Natural killer cell (primary cell): Measurements from ENCODE around the gene HECTD2. TPM values are rescaled to one million over a fixed set of nuclear protein-coding genes. Genes with fewer than 3 reads are reported as not detected.
"Not testable (repeated sequence)": the region's sequence is repeated elsewhere in the genome, so short reads cannot be mapped to it uniquely, and the experiment has no call there.

Experiments used
- ATAC-seq, 3 donors: fragments of 150-1000 bp in 2 of 3; fragments of 200-7000 bp in 1 of 3; cut with Tn5 transposase; 1 replicate in 1 of 3; 2 replicates in 2 of 3; pipeline ENCODE4 v1.10.0; 2021; ENCODE audit warnings: mild to moderate bottlenecking in 2 of 3, moderate library complexity in 2 of 3
- DNase-seq, 2 donors: peaks; one replicate each; pipeline versions ENCODE4 v3.0.0 to v3.0.0-alpha.2; 2013 to 2021; ENCODE audit warnings: mixed read lengths in 1 of 2
- H3K27ac ChIP-seq: one replicate; pipeline ENCODE4 v1.5.1; 2013; ENCODE audit warnings: mild to moderate bottlenecking, low read length
- H3K27me3 ChIP-seq: one replicate; pipeline ENCODE4 v1.6.1; 2013; ENCODE audit warnings: low read length; ENCODE audit not compliant: control insufficient read depth, insufficient read depth
- H3K36me3 ChIP-seq: one replicate; pipeline ENCODE4 v1.6.1; 2013; ENCODE audit warnings: low read length; ENCODE audit not compliant: control insufficient read depth, insufficient read depth
- H3K4me1 ChIP-seq: one replicate; pipeline ENCODE4 v1.6.1; 2013; ENCODE audit warnings: low read length; ENCODE audit not compliant: control insufficient read depth, insufficient read depth
- H3K4me3 ChIP-seq: one replicate; pipeline ENCODE4 v1.5.1; 2013; ENCODE audit warnings: low read length
- H3K9me3 ChIP-seq: one replicate; pipeline ENCODE4 v1.6.1; 2013; ENCODE audit warnings: low read length; ENCODE audit not compliant: control insufficient read depth, insufficient read depth
- H3K27ac Mint-ChIP-seq, 2 donors: one replicate each; pipeline ENCODE4 v1.8.0; 2022; ENCODE audit warnings: mild to moderate bottlenecking in 2 of 2, mixed read lengths in 2 of 2, moderate library complexity in 1 of 2
- H3K27me3 Mint-ChIP-seq, 2 donors: one replicate each; pipeline ENCODE4 v1.8.0; 2022; ENCODE audit warnings: low read depth in 2 of 2, mixed read lengths in 2 of 2
- H3K36me3 Mint-ChIP-seq: one replicate; pipeline ENCODE4 v1.8.0; 2022; ENCODE audit warnings: mixed read lengths
- H3K4me1 Mint-ChIP-seq, 2 donors: one replicate each; pipeline ENCODE4 v1.8.0; 2022; ENCODE audit warnings: mixed read lengths in 2 of 2
- H3K4me3 Mint-ChIP-seq: one replicate; pipeline ENCODE4 v1.8.0; 2022; ENCODE audit warnings: mild to moderate bottlenecking, moderate library complexity, mixed read lengths
- H3K9me3 Mint-ChIP-seq, 2 donors: one replicate each; pipeline ENCODE4 v1.8.0; 2022; ENCODE audit warnings: mixed read lengths in 2 of 2
- WGBS: methylation state at CpG from one replicate; pipeline ENCODE4 v1.1.7; 2013; ENCODE audit warnings: missing lambda C conversion rate; ENCODE audit not compliant: insufficient coverage; 5-methylcytosine and 5-hydroxymethylcytosine counted together
- intact Hi-C: fragments of 100-400 bp; cut with micrococcal nuclease; formaldehyde crosslinking; loops from one replicate; pipeline ENCODE4 v1.14.2; 2022
- total RNA-seq, 4 donors: library from RNA; stranded (reverse); fragments of 120-200 nt in 1 of 4; gene quantifications; one replicate each; pipeline versions ENCODE4 v1.2.3 to v1.2.4, GENCODE V29; 2013 to 2022
- TF ChIP-seq, protein P1 (sequence below): fragments of 200-600 bp; IDR thresholded peaks from one replicate; pipeline ENCODE4 v1.8.0; 2022; ENCODE audit warnings: antibody characterized with exemption

The HECTD2 gene
- total RNA-seq, 3 donors from 2014 or later (not counting 1 experiment from before 2014, with no cell fraction given) = 0.61 to 3.6 (median 1.1) TPM

DNA sequence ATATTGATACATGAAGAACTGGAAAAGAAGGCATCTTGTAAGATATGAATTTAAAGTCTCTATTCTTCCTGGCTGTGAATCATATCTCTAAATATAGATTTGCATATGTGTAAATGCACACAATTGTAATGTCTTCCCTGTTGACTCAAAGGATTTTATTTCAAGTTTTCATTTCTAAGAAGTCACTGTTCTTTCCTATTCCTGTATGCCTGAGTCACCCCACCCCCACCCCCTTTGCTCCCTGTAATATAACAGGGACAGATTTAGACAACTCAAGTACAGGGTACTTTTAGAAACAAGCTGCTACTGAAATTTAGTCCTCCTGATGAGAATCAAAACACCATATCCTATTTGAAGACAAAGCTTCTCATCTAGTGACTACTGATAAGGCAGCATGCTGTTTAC lies 43.0 kb upstream of the HECTD2 start:
- intact Hi-C loops = no loop called here
- Mint-ChIP-seq H3K4me3 (no peak overlapping the region), H3K27me3 (peaks cover 21 to 24% of the 10 kb centered on the region in 2 donors), H3K9me3 (peaks cover 0 to 3% of the 10 kb centered on the region in 2 donors), H3K36me3 (no peaks in the 10 kb centered on the region), H3K27ac (no peak overlapping the region), H3K4me1 (no peaks in the 10 kb centered on the region)
- no peak for ATAC-seq
- Histone ChIP-seq H3K4me3 (no peak overlapping the region), H3K4me1 (no peaks in the 10 kb centered on the region), H3K9me3 (no peaks in the 10 kb centered on the region), H3K27ac (no peak overlapping the region), H3K36me3 (no peaks in the 10 kb centered on the region), H3K27me3 (peaks cover 2% of the 10 kb centered on the region)
- TF ChIP-seq, protein P1, sequence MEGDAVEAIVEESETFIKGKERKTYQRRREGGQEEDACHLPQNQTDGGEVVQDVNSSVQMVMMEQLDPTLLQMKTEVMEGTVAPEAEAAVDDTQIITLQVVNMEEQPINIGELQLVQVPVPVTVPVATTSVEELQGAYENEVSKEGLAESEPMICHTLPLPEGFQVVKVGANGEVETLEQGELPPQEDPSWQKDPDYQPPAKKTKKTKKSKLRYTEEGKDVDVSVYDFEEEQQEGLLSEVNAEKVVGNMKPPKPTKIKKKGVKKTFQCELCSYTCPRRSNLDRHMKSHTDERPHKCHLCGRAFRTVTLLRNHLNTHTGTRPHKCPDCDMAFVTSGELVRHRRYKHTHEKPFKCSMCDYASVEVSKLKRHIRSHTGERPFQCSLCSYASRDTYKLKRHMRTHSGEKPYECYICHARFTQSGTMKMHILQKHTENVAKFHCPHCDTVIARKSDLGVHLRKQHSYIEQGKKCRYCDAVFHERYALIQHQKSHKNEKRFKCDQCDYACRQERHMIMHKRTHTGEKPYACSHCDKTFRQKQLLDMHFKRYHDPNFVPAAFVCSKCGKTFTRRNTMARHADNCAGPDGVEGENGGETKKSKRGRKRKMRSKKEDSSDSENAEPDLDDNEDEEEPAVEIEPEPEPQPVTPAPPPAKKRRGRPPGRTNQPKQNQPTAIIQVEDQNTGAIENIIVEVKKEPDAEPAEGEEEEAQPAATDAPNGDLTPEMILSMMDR = no peak
- no peak for DNase-seq

DNA sequence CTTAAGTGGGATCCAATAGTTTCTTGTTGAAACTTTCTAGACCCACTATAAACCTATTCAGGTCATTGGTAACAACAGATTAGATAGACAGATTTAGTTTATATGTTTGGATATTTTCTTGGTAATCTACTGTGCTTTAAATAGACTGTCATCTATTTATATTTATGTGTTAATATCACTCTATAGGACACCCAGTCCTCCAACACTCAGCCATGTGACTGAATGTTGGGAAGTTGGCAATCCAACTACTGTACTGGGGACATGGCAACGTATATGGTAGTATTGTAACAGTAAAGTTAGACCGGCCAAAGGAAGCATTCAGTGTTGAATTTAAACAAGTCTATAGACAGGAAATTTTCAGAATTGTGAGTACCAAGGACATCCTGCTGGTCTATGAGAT lies 42.6 kb upstream of the HECTD2 start:
- peaks cover 18 to 24% of the 10 kb centered on the region in 2 donors for H3K27me3 Mint-ChIP-seq
- intact Hi-C loops = no loop called here
- Histone ChIP-seq H3K36me3 (no peaks in the 10 kb centered on the region), H3K4me3 (no peak overlapping the region), H3K9me3 (no peaks in the 10 kb centered on the region), H3K27ac (no peak overlapping the region), H3K4me1 (no peaks in the 10 kb centered on the region), H3K27me3 (peaks cover 2% of the 10 kb centered on the region)
- ATAC-seq (no peak), DNase-seq (no peak)
- peaks cover 0 to 3% of the 10 kb centered on the region in 2 donors for H3K9me3 Mint-ChIP-seq
- H3K4me1 Mint-ChIP-seq = no peaks in the 10 kb centered on the region
- no peak overlapping the region for H3K27ac Mint-ChIP-seq
- no peak overlapping the region for H3K4me3 Mint-ChIP-seq
- TF ChIP-seq, protein P1 = no peak
- 77% methylated on average over 2 of the region's 2 CpGs for WGBS
- H3K36me3 Mint-ChIP-seq = no peaks in the 10 kb centered on the region

DNA sequence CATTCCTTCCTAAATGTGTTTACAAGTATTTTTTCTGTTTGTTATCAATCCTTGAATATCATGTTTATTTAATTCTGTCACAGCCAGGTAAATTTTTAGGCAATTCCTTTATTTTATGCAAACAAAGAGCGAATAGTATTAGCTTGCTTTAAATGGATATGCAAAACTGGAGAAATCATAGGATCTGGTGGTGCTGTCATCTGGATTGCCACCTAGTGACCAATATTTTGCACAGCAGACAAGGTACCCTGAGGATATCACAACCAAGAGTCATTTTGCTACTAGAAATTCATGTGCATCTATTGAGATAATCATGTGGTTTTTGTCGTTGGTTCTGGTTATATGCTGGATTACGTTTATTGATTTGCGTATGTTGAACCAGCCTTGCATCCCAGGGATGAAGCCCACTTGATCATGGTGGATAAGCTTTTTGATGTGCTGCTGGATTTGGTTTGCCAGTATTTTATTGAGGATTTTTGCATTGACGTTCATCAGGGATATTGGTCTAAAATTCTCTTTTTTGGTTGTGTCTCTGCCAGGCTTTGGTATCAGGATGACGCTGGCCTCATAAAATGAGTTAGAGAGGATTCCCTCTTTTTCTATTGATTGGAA lies 40.1 kb upstream of the HECTD2 start:
- peaks cover 5 to 10% of the 10 kb centered on the region in 2 donors for H3K9me3 Mint-ChIP-seq
- H3K27ac Mint-ChIP-seq, H3K27me3 ChIP-seq, H3K4me1 ChIP-seq, H3K27ac ChIP-seq, ATAC-seq, H3K36me3 ChIP-seq, H3K9me3 ChIP-seq, intact Hi-C loops, H3K4me3 Mint-ChIP-seq, H3K27me3 Mint-ChIP-seq, H3K4me3 ChIP-seq, H3K4me1 Mint-ChIP-seq: not testable (repeated sequence)
- WGBS = 69% methylated on average over 3 of the region's 6 CpGs
- H3K36me3 Mint-ChIP-seq = peaks cover 13% of the 10 kb centered on the region
- peak in 1 of 2 donors; percentile 12 for DNase-seq

DNA sequence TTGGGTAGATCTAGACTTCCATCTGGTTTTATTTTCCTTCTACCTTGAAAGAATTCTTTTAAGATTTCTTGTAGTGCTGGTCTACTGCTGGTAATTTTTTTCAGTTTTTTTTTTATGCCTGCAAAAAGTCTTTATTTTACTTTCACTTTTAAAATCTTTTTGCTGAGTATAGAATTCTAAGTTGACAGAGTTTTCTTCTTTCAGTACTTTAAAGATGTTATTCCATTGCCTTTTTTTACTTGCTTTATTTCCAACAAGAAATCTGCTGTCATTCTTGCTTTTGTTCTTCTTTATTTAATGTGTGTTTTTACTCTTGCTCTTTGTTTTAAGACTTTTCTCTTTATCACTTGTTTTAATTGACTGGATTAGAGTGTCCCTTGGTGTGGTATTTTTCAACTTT lies 36.1 kb upstream of the HECTD2 start:
- ATAC-seq (no peak), DNase-seq (no peak)
- Mint-ChIP-seq H3K4me1 (peaks cover 0 to 6% of the 10 kb centered on the region in 2 donors), H3K36me3 (peaks cover 19% of the 10 kb centered on the region), H3K27me3 (peaks cover 15 to 42% of the 10 kb centered on the region in 2 donors), H3K27ac (no peak overlapping the region), H3K4me3 (no peak overlapping the region), H3K9me3 (peaks cover 8 to 14% of the 10 kb centered on the region in 2 donors)
- H3K9me3 ChIP-seq = peaks cover 5% of the 10 kb centered on the region
- intact Hi-C loops = no loop called here
- no peaks in the 10 kb centered on the region for H3K36me3 ChIP-seq
- peaks cover 3% of the 10 kb centered on the region for H3K4me1 ChIP-seq
- H3K4me3 ChIP-seq = no peak overlapping the region
- TF ChIP-seq, protein P1 = no peak
- no peak overlapping the region for H3K27ac ChIP-seq
- peaks cover 5% of the 10 kb centered on the region for H3K27me3 ChIP-seq
